HepG2 (cell line): ENCODE data around the gene STYXL1.

Experiments used
- BHLHE40 ChIP-seq: IDR thresholded peaks from 2 replicates; pipeline ENCODE4 v1.6.1; 2011; ENCODE audit warnings: low read length, improper control_type of control experiment
- CTCF ChIP-seq: sonication (generic); formaldehyde crosslinking; IDR thresholded peaks from 2 replicates; pipeline ENCODE4 v1.5.0; 2020; ENCODE audit warnings: mild to moderate bottlenecking, missing genetic modification reagents, moderate library complexity
- NFIC ChIP-seq: IDR thresholded peaks from 2 replicates; pipeline ENCODE4 v1.6.1; 2012; ENCODE audit warnings: mild to moderate bottlenecking, low read length, inconsistent platforms
- RNF2 ChIP-seq: fragments of 450-650 bp; conservative IDR thresholded peaks from 2 replicates; pipeline ENCODE4 v1.6.1; 2016; ENCODE audit warnings: low read depth
- RNF219 ChIP-seq: sonication (generic); formaldehyde crosslinking; IDR thresholded peaks from 2 replicates; pipeline ENCODE4 v1.5.0; 2020; ENCODE audit warnings: mild to moderate bottlenecking, missing genetic modification reagents
- SRSF4 ChIP-seq: fragments of 200-400 bp; formaldehyde crosslinking; IDR thresholded peaks from one replicate; pipeline ENCODE4 v1.6.1; 2018; ENCODE audit warnings: mild to moderate bottlenecking, low read depth, low read length, moderate library complexity; ENCODE audit not compliant: poor library complexity, severe bottlenecking
- ZBTB7A ChIP-seq: sonication (generic); formaldehyde crosslinking; IDR thresholded peaks from 2 replicates; pipeline ENCODE4 v1.8.0; 2022; ENCODE audit warnings: mild to moderate bottlenecking, missing genetic modification reagents
- TF ChIP-seq, protein P1 (sequence below): sonication (generic); formaldehyde crosslinking; IDR thresholded peaks from 2 replicates; pipeline ENCODE4 v1.5.0; 2020; ENCODE audit warnings: missing genetic modification reagents, mild to moderate bottlenecking, borderline replicate concordance
- TF ChIP-seq, protein P2 (sequence below), 2 experiments: IDR thresholded peaks; 2 replicates each; pipeline ENCODE4 v1.6.1; 2011 to 2012; ENCODE audit warnings: low read length in 2 of 2, borderline replicate concordance in 1 of 2, low read depth in 1 of 2, mild to moderate bottlenecking in 1 of 2, moderate library complexity in 1 of 2

DNA sequence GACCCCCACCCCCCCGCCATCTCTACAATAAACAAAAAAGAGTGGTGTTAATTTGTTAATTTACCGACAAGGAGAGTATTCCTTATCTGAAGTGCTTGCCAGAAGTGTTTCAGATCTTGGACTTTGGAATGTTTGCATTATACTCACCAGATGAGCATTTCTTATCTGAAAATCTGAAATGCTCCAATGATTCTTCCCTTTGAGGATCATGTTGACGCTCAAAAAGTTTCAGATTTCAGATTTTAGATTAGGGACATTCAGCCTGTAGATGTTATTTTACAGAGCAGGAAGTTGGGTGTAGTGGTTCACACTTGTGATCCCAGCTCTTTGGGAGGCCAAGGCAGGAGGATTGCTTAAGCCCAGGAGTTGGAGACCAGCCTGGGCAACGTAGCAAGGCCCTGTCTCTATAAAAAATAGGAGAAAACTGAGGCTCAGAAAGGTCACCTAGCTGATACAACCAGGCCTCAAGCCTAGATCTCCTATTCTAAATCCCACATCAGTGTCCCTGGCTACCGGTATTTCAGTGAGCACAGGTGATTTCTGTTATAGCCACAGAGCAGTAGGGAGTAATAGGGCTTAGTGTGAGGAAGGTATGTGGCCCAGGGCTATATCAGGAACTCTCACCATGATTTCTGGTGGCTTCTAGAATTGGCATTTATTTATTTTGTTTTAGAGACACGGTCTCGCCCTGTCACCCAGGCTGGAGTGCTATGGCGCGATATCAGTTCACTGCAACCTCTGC lies 88.8 kb downstream of the STYXL1 start:
- TF ChIP-seq RNF2 (no peak), CTCF (no peak), SRSF4 (no peak), RNF219 (CRISPR knock-in tag) (no peak), BHLHE40 (no peak), NFIC (no peak), ZBTB7A (CRISPR knock-in tag) (no peak)
- TF ChIP-seq, protein P1, sequence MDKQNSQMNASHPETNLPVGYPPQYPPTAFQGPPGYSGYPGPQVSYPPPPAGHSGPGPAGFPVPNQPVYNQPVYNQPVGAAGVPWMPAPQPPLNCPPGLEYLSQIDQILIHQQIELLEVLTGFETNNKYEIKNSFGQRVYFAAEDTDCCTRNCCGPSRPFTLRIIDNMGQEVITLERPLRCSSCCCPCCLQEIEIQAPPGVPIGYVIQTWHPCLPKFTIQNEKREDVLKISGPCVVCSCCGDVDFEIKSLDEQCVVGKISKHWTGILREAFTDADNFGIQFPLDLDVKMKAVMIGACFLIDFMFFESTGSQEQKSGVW (CRISPR knock-in tag) = no peak
- TF ChIP-seq, protein P2, sequence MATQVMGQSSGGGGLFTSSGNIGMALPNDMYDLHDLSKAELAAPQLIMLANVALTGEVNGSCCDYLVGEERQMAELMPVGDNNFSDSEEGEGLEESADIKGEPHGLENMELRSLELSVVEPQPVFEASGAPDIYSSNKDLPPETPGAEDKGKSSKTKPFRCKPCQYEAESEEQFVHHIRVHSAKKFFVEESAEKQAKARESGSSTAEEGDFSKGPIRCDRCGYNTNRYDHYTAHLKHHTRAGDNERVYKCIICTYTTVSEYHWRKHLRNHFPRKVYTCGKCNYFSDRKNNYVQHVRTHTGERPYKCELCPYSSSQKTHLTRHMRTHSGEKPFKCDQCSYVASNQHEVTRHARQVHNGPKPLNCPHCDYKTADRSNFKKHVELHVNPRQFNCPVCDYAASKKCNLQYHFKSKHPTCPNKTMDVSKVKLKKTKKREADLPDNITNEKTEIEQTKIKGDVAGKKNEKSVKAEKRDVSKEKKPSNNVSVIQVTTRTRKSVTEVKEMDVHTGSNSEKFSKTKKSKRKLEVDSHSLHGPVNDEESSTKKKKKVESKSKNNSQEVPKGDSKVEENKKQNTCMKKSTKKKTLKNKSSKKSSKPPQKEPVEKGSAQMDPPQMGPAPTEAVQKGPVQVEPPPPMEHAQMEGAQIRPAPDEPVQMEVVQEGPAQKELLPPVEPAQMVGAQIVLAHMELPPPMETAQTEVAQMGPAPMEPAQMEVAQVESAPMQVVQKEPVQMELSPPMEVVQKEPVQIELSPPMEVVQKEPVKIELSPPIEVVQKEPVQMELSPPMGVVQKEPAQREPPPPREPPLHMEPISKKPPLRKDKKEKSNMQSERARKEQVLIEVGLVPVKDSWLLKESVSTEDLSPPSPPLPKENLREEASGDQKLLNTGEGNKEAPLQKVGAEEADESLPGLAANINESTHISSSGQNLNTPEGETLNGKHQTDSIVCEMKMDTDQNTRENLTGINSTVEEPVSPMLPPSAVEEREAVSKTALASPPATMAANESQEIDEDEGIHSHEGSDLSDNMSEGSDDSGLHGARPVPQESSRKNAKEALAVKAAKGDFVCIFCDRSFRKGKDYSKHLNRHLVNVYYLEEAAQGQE (IDR thresholded peaks at IDR 0.05; ENCODE audit: borderline replicate concordance in 1 of 2, low read depth in 1 of 2, low read length in 2 of 2) = no peak
